ENCODE results near the gene CEACAM8.
"Not testable (repeated sequence)": the region's sequence is repeated elsewhere in the genome, so short reads cannot be mapped to it uniquely, and the experiment has no call there.

The CEACAM8 gene

DNA sequence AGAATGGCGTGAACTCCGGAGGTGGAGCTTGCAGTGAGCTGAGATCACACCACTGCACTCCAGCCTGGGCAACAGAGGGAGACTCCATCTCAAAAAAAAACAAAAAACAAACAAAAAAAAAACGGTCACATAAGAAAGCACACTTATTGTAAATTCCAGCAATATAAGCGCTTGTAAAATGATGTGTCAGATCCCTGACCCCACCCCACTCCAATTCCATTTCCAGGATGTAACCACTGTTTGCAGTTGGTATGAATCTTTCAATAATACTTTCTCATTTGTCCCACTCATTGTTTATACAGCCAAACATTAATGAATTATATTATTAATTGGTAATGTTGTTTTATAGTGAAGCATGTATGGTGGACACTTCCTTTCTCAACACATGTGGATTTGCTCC, 50.6 kb downstream of the CEACAM8 start:
- no peak for DNase-seq (ENCODE audit: low read depth in 2 of 2)

DNA sequence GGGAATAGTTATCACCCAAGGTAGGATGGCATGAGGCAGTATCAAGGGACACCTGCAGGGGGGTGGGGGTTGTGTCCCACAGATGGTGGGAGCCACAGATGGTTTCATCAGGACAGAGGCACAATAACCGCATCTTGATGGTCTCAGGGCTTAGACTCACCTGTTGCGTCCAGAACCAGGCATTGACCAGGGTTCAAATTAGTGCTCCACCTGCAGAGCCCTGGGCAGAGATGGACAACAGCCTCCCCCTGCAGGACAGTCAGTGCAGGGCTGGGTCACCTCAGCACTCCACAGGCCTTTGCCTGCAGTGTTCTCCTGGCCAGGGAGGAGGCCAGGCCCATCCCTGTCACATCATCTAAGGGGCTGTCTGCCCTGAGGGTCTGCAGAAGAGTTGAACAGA, 51.9 kb downstream of the CEACAM8 start:
- no peak for DNase-seq (ENCODE audit: low read depth in 2 of 2)

DNA sequence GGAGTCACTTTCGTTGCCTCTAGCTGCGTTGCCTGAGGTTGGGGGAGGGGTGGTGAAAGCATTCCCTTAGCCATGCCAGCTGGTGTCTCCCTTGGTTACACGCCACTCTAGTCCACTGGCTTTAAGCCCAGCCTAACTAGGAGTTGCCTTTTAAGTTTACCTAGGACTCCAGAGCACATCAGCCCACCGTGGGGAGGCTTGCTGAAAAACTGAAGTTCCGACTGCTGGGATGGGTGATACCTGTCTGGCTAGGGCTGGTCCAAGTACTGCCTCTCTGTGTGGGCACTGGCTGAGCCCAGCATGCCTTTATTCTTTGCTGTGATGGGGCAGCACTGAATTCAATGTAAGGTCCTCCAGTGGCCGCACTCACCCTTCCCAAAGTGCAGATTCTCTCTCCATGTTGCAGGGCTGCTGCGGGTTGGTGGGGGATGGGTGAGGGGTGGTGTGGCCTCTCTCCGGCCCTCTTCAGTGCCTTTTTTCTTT, 54.6 kb downstream of the CEACAM8 start:
- DNase-seq (ENCODE audit: low read depth in 2 of 2), result no peak

DNA sequence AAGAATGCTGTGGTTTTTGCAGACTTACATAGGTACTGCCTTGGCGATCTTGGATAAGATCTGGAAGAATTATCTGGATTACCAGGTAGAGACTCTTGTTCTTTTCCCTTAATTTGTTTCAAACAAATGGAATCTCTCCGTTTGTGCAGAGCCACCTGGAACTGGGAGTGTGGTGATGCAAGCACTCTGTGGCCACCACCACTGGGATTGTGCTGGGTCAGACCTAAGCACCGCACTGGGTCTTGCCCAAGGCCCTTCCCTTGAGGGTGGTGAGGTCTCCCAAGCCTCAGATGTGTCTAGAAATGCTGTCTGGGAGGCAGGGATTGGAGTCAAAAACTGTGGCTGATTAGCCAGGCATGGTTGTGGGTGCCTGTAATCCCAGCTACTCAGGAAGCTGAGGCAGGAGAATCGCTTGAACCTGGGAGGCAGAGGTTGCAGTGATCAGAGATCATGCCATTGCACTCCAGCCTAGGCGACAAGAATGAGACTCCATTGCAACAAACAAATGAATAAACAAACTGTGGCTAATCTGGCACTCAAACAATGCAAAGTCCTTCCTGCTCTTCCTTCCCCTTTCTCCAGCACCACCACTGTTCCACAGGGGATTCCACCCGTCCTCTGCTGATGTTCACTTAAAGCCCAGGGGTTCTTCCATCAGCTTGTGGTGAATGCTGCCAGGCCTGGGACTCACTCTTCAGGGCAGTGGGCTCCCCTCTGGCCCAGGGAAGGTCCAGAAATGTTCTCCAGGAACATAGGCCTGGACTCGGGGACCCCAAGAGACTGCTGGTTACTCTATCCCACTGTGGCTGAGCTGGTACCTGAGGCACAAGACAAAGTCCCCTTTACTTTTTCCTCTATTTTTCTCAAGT, 55.6 kb downstream of the CEACAM8 start:
- DNase-seq (ENCODE audit: low read depth in 2 of 2), result no peak

DNA sequence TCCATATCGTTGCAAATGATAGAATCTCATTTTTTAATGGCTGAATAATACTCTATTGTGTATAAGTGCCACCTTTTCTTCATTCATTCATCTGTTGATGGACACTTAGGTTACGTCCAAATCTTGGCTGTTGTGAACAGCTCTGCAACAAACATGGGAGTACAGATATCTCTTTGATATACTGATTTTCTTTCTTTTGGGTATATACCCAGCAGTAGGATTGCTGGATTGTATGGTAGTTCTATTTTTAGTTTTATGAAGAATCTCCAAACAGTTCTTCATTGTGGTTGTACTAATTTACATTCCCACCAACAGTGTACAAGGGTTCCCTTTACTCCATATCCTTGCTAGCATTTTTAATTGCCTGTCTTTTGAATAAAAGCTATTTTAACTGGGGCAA, 59.4 kb downstream of the CEACAM8 start:
- not testable (repeated sequence) for DNase-seq (ENCODE audit: low read depth in 2 of 2)

DNA sequence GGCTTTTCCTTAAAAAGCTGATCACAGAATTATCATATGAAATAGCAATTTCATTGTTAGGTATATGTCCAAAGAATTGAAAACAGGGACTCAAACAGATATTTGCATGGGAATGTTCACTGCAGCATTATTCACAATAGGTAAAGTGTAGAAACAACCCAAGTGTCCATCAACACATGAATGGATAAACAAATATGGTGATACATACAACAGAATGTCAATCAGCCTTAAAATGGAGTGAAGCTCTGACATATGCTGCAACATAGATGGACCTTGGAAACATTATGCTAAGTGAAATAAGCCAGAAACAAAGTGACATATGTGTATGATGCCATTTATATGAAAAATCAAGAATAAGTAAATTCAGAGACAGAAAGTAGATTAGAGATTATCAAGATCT, 60.3 kb downstream of the CEACAM8 start:
- no peak for DNase-seq (ENCODE audit: low read depth in 2 of 2)

DNA sequence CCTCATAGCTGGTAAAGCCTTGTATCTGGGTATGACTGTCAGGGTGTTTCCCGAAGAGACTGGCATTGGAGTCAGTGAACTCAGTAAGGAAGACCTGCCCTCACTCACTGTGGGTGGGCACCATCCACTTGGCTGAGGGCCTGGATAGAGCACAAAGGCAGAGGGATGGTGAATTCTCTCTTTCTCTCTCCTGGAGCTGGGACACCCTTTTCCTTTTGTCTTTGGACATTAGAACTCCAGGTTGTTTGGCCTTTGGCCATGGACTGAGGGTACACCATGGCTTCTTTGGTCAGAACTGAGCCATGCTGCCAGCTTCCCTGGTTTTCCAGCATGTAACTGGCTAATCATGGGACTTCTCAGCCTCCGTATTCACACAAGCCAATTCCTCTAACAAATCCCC, 61.8 kb downstream of the CEACAM8 start:
- DNase-seq (ENCODE audit: low read depth in 2 of 2), result no peak

DNA sequence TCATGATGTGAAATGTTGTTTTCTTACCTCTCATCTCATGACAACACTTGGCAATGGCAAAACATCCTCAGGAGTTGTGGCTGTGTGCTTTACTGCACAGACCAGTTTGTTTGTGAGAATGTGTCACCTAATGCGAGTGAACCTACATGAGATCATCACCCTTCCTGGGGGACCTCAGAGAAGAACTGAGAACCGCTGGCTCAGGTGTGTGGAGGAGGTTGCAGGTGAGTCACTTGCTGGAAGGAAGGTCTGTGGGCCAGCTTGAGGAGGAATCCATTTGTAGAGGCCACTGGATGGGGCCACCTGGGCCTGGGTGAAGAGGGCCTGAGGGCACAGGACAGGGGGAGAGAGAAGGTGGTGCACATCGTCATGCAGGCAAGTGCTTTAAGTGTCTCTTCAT, 63.4 kb downstream of the CEACAM8 start:
- DNase-seq (ENCODE audit: low read depth in 2 of 2), result no peak

Measured in stimulated activated CD8-positive, alpha-beta memory T cell treated with anti-CD3 and anti-CD28 coated beads, Interleukin-15, amount 100 ng/mL, for 4 hours (primary cell).